SU-DHL-6 (cell line): ENCODE measurements around the gene LITAFD.

Experiments used
- H2AFZ ChIP-seq: fragments of 200-600 bp; sonication (generic); 2 replicates; pipeline ENCODE4 v1.6.1; 2014; ENCODE audit warnings: low read depth, mild to moderate bottlenecking, moderate library complexity, mixed read lengths, antibody characterized with exemption, low read length; ENCODE audit not compliant: severe bottlenecking
- H3F3A ChIP-seq: fragments of 200-600 bp; shearing (Covaris generic); 2 replicates; pipeline ENCODE4 v1.6.0; 2016; ENCODE audit warnings: antibody characterized with exemption, mild to moderate bottlenecking; ENCODE audit not compliant: insufficient read depth
- H3K27ac ChIP-seq: fragments of 200-600 bp; sonication (generic); 2 replicates; pipeline ENCODE4 v1.5.1; 2016; ENCODE audit warnings: low read depth, mild to moderate bottlenecking, low read length, moderate library complexity, mixed read lengths
- H3K27me3 ChIP-seq: fragments of 200-600 bp; sonication (generic), shearing (Covaris generic); 2 replicates; pipeline ENCODE4 v1.6.0; 2014; ENCODE audit warnings: mild to moderate bottlenecking, low read length
- H3K36me3 ChIP-seq: fragments of 200-600 bp; sonication (generic); 2 replicates; pipeline ENCODE4 v1.6.1; 2014; ENCODE audit warnings: mild to moderate bottlenecking, low read length, mixed read lengths
- H3K4me2 ChIP-seq: fragments of 300-600, 200-600 bp; shearing (Covaris generic), sonication (generic); 2 replicates; pipeline ENCODE4 v1.6.0; 2014; ENCODE audit warnings: low read length, low read depth, mild to moderate bottlenecking; ENCODE audit not compliant: poor library complexity, severe bottlenecking
- H3K4me3 ChIP-seq: fragments of 200-600 bp; sonication (generic); 2 replicates; pipeline ENCODE4 v1.5.1; 2014; ENCODE audit warnings: antibody characterized with exemption, low read length, mild to moderate bottlenecking, mixed read lengths; ENCODE audit not compliant: insufficient read depth, poor library complexity, severe bottlenecking
- H3K79me2 ChIP-seq: fragments of 200-600 bp; sonication (generic); 2 replicates; pipeline ENCODE4 v1.6.1; 2014; ENCODE audit warnings: mild to moderate bottlenecking, low read length, moderate library complexity; ENCODE audit not compliant: insufficient read depth
- H3K9ac ChIP-seq: fragments of 200-600 bp; sonication (generic); 2 replicates; pipeline ENCODE4 v1.7.0; 2014; ENCODE audit warnings: mild to moderate bottlenecking, low read length
- H3K9me2 ChIP-seq: fragments of 200-600 bp; sonication (generic); replicated peaks from 2 replicates; pipeline ENCODE4 v1.6.1; 2014; ENCODE audit warnings: low read length; ENCODE audit not compliant: insufficient read depth
- H3K9me3 ChIP-seq: fragments of 200-600 bp; sonication (generic); 2 replicates; pipeline ENCODE4 v1.6.1; 2014; ENCODE audit warnings: low read length, mixed read lengths; ENCODE audit not compliant: insufficient read depth
- H4K20me1 ChIP-seq: fragments of 200-600 bp; sonication (generic); 2 replicates; pipeline ENCODE4 v1.6.1; 2014; ENCODE audit warnings: low read depth, mild to moderate bottlenecking, antibody characterized with exemption, low read length, moderate library complexity, mixed read lengths
- EZH2phosphoT487 ChIP-seq: fragments of 200-600 bp; sonication (generic), shearing (Covaris generic); conservative IDR thresholded peaks from 2 replicates; pipeline ENCODE4 v1.6.1; 2018; ENCODE audit warnings: mild to moderate bottlenecking, antibody characterized with exemption, low read length, moderate library complexity, mixed read lengths
- TF ChIP-seq, protein P1 (sequence below): fragments of 200-600 bp; sonication (generic); IDR thresholded peaks from one replicate; pipeline ENCODE4 v1.5.1; 2017; ENCODE audit warnings: antibody characterized with exemption, mild to moderate bottlenecking, low read length, moderate library complexity; ENCODE audit not compliant: insufficient read depth, poor library complexity, severe bottlenecking

Gene LITAFD

DNA sequence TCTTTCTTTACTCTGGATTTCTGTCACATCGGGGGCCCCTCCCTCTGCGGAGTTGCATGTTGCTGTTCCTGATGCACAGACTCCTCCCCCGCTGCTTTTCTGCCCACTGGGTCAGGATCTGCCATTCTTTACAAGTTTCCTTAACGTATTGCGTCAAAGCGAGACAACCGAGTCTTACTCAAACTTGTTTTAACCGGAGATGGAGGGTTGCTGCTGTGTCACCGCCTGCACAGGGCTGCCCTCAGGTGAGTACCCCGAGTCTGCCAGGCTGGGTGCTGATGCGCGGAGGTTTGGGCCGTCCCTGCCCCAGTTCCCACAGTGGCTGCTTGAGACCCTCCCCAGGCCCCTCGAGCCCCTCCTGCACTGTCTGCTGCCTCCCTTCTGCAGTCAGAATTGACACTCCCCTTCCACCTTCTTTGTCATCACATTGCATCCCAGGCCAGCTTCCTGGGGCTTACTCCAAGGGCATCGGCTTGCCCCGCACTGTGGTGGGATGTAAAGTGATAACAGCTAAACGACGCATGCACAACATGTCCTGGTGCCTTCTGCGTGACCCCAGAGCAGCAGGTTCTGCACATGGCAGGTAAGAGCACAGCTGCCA, 32.6 kb upstream of the LITAFD start:
- no peaks in the 10 kb centered on the region; the same call in 1 of the 2 replicates for H3K36me3 ChIP-seq
- no peaks in the 10 kb centered on the region for H3K27me3 ChIP-seq
- TF ChIP-seq, protein P1, sequence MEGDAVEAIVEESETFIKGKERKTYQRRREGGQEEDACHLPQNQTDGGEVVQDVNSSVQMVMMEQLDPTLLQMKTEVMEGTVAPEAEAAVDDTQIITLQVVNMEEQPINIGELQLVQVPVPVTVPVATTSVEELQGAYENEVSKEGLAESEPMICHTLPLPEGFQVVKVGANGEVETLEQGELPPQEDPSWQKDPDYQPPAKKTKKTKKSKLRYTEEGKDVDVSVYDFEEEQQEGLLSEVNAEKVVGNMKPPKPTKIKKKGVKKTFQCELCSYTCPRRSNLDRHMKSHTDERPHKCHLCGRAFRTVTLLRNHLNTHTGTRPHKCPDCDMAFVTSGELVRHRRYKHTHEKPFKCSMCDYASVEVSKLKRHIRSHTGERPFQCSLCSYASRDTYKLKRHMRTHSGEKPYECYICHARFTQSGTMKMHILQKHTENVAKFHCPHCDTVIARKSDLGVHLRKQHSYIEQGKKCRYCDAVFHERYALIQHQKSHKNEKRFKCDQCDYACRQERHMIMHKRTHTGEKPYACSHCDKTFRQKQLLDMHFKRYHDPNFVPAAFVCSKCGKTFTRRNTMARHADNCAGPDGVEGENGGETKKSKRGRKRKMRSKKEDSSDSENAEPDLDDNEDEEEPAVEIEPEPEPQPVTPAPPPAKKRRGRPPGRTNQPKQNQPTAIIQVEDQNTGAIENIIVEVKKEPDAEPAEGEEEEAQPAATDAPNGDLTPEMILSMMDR = no peak
- no peak for TF ChIP-seq EZH2phosphoT487
- no peak overlapping the region for H2AFZ ChIP-seq
- H3K4me3 ChIP-seq = no peak overlapping the region
- no peak overlapping the region for H3K27ac ChIP-seq
- H3K4me2 ChIP-seq = no peak overlapping the region
- H3K9me2 ChIP-seq = no peaks in the 10 kb centered on the region
- H3K79me2 ChIP-seq = peaks cover 15% of the 10 kb centered on the region
- no peaks in the 10 kb centered on the region for H3K9me3 ChIP-seq
- H3F3A ChIP-seq = no peaks in the 10 kb centered on the region
- no peak overlapping the region for H3K9ac ChIP-seq
- no peaks in the 10 kb centered on the region; the same call in 1 of the 2 replicates for H4K20me1 ChIP-seq

DNA sequence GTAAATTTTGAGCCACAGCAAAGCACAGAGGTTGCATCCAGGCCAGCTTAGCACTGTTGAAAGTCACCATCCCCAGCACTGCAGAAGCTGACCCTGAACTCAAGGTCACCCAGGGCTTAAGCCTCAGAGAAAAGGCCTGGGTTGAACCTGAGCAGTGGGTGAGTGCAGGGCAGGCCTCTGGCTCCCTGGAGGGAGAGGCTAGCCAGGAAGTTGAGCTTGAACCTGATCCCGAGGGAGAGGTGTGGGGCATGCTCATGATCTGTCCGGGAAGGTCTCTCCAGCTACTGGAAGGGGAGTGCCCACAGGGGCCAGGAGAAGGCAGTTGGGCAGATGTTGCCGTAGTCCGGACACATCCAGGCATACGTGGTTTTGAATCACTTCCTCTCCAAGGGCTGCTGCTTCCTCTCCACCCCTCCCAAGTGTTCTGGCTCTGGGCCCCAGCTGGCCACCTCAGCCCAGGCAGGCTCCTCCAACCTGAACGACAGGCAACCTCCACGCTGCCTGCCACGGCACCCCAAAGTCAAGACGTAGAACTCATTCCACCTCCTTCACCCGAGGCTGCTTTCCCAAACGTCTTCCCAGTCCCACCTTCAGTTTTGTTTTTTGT, 31.8 kb upstream of the LITAFD start:
- Histone ChIP-seq H3K27me3 (no peaks in the 10 kb centered on the region), H3K9me2 (no peaks in the 10 kb centered on the region), H3K4me3 (no peak overlapping the region), H3F3A (no peaks in the 10 kb centered on the region), H3K36me3 (no peaks in the 10 kb centered on the region; the same call in 1 of the 2 replicates), H3K79me2 (peaks cover 12% of the 10 kb centered on the region), H2AFZ (no peak overlapping the region), H4K20me1 (no peaks in the 10 kb centered on the region; the same call in 1 of the 2 replicates), H3K27ac (no peak overlapping the region), H3K9me3 (no peaks in the 10 kb centered on the region), H3K4me2 (no peak overlapping the region), H3K9ac (no peak overlapping the region)
- TF ChIP-seq, protein P1 = no peak
- no peak for TF ChIP-seq EZH2phosphoT487

DNA sequence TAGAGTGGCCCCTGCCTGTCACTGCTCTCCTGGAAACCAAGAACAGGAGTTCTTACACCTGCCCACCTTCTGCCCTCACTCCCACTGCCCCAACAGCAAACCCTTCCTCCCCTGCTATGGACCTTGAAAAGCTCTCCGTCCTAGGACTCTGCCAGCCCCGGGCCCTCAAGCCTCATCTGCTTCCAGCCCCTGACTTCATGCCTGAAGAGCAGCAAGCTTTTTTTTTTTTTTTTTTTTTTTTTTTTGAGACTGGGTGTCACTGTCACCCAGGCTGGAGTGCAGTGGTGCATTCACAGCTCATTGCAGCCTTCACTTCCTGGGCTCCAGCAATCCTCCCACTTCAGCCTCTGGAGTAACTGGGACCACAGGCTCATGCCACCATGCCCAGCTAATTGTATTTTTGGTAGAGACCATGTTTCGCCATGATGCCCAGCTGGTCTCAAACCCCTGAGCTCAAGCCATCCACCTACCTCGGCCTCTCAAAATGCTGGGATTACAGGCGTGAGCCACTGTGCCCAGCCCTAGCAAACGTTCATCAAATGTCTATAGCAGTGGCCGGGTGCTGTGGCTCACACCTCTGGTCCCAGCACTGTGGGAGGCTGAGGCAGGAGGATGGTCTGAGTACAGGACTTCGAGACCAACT, 30.3 kb upstream of the LITAFD start:
- Histone ChIP-seq H3F3A (0 out of 2 replicates have a peak, but pooled peaks cover 7% of the 10 kb centered on the region), H3K4me3 (no peak overlapping the region), H3K4me2 (no peak overlapping the region), H3K79me2 (no peaks in the 10 kb centered on the region), H3K36me3 (no peaks in the 10 kb centered on the region; the same call in 1 of the 2 replicates), H3K27ac (no peak overlapping the region), H3K9ac (no peak overlapping the region), H3K9me3 (no peaks in the 10 kb centered on the region), H3K9me2 (no peaks in the 10 kb centered on the region), H4K20me1 (no peaks in the 10 kb centered on the region), H2AFZ (no peak overlapping the region), H3K27me3 (no peaks in the 10 kb centered on the region)
- TF ChIP-seq EZH2phosphoT487 = no peak
- TF ChIP-seq, protein P1 = no peak
